ENCODE measurements around the gene KREMEN1. TPM values are rescaled to one million over a fixed set of nuclear protein-coding genes. Genes with fewer than 3 reads are reported as not detected.

The KREMEN1 gene
- total and polyA plus RNA-seq, 4 donors = 8.8 to 27.5 (median 20.1) TPM

- 3 to 4% methylated on average over 26 to 32 of the region's 32 CpGs for WGBS, 2 donors
- Histone ChIP-seq H3K27me3 (ENCODE audit: control insufficient read depth in 3 of 3, insufficient read depth in 3 of 3, low read length in 2 of 3) (no peaks in the 10 kb centered on the region), H3K9ac (ENCODE audit: insufficient read depth in 1 of 2, low read length in 2 of 2) (peak overlapping the region in 1 of 2 donors; percentile 26), H3K4me1 (ENCODE audit: control insufficient read depth in 5 of 5, insufficient read depth in 5 of 5, low read length in 5 of 5) (peaks cover 5 to 30% (median 11%) of the 10 kb centered on the region in 5 donors), H3K9me3 (ENCODE audit: control insufficient read depth in 4 of 4, insufficient read depth in 3 of 4, low read length in 3 of 4) (no peaks in the 10 kb centered on the region), H3K4me3 (no peak overlapping the region), H3K27ac (ENCODE audit: low read depth in 1 of 2, low read length in 1 of 2) (peak overlapping the region; percentile 74 to 91), H3K36me3 (ENCODE audit: control insufficient read depth in 4 of 4, insufficient read depth in 4 of 4, low read length in 4 of 4) (no peaks in the 10 kb centered on the region)
- TF ChIP-seq, protein P1, sequence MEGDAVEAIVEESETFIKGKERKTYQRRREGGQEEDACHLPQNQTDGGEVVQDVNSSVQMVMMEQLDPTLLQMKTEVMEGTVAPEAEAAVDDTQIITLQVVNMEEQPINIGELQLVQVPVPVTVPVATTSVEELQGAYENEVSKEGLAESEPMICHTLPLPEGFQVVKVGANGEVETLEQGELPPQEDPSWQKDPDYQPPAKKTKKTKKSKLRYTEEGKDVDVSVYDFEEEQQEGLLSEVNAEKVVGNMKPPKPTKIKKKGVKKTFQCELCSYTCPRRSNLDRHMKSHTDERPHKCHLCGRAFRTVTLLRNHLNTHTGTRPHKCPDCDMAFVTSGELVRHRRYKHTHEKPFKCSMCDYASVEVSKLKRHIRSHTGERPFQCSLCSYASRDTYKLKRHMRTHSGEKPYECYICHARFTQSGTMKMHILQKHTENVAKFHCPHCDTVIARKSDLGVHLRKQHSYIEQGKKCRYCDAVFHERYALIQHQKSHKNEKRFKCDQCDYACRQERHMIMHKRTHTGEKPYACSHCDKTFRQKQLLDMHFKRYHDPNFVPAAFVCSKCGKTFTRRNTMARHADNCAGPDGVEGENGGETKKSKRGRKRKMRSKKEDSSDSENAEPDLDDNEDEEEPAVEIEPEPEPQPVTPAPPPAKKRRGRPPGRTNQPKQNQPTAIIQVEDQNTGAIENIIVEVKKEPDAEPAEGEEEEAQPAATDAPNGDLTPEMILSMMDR (IDR thresholded peaks at IDR 0.05; ENCODE audit: control extremely low read depth, extremely low read depth) = no peak
- DNase-seq = peak; percentile 85 to 95 (median 89)
- peak; percentile 71 for ATAC-seq (ENCODE audit: insufficient read depth, low FRiP score)
Measured at GRCh38 chr22:29030618-29031226, 42.1 kb upstream of the KREMEN1 start.

DNA sequence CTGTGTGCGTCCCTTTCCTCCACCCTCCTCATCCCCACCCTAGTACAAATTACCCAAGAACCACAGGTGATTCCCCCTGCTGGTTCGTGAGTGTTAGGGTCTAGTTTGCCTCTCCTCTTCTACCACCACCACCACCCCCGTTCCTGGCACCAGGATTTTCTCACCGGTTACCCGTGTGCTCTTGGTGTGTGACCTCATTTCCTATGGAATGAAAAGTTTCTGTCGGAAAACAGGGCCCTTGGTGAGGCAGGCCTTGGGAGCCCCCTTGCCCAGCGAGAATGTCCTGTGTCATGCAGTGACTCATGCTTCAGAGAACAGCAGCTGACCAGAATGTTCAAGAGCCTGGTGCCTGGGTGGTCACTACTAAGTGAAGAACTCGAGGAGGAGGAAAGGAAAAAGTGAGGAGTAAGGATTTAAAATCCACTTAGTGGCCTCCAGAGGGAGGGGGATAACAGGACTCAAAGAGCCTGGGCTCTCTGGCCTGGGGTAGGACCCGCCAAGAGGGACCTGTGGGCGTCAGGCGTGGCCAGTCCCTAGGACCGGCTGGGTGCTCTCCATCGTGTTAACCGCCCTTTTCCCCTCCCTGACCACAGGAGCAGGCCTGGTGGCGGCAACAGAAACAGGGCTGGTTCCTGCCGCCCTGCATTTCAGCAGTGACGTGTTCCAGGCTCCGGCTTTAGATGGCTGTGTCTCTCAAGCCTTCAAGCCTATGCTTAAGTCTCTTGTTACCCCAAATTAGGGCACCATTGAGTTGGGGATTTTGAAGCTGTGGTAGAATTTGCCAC is 41.4 kb upstream of the KREMEN1 start:
- TF ChIP-seq, protein P1 (IDR thresholded peaks at IDR 0.05; ENCODE audit: control extremely low read depth, extremely low read depth) = no peak
- no peaks in the 10 kb centered on the region for H3K27me3 ChIP-seq (ENCODE audit: control insufficient read depth in 3 of 3, insufficient read depth in 3 of 3, low read length in 2 of 3)
- peak overlapping the region in 1 of 2 donors; percentile 26 for H3K9ac ChIP-seq (ENCODE audit: insufficient read depth in 1 of 2, low read length in 2 of 2)
- WGBS, 2 donors = 29 to 43% methylated on average over 18 of the region's 18 CpGs
- DNase-seq (peak; percentile 79 to 86 (median 81)), ATAC-seq (ENCODE audit: insufficient read depth, low FRiP score) (peak; percentile 73)
- H3K4me3 ChIP-seq = no peak overlapping the region
- no peaks in the 10 kb centered on the region for H3K9me3 ChIP-seq (ENCODE audit: control insufficient read depth in 4 of 4, insufficient read depth in 3 of 4, low read length in 3 of 4)
- H3K27ac ChIP-seq (ENCODE audit: low read depth in 1 of 2, low read length in 1 of 2) = peak overlapping the region; percentile 74 to 91
- peaks cover 5 to 30% (median 11%) of the 10 kb centered on the region in 5 donors for H3K4me1 ChIP-seq (ENCODE audit: control insufficient read depth in 5 of 5, insufficient read depth in 5 of 5, low read length in 5 of 5)
- H3K36me3 ChIP-seq (ENCODE audit: control insufficient read depth in 4 of 4, insufficient read depth in 4 of 4, low read length in 4 of 4) = no peaks in the 10 kb centered on the region

- Histone ChIP-seq H3K27ac (ENCODE audit: low read depth in 1 of 2, low read length in 1 of 2) (peak overlapping the region; percentile 74 to 91), H3K27me3 (ENCODE audit: control insufficient read depth in 3 of 3, insufficient read depth in 3 of 3, low read length in 2 of 3) (no peaks in the 10 kb centered on the region), H3K4me3 (no peak overlapping the region), H3K9ac (ENCODE audit: insufficient read depth in 1 of 2, low read length in 2 of 2) (no peak overlapping the region), H3K4me1 (ENCODE audit: control insufficient read depth in 5 of 5, insufficient read depth in 5 of 5, low read length in 5 of 5) (peaks cover 5 to 34% (median 11%) of the 10 kb centered on the region in 5 donors), H3K9me3 (ENCODE audit: control insufficient read depth in 4 of 4, insufficient read depth in 3 of 4, low read length in 3 of 4) (no peaks in the 10 kb centered on the region), H3K36me3 (ENCODE audit: control insufficient read depth in 4 of 4, insufficient read depth in 4 of 4, low read length in 4 of 4) (no peaks in the 10 kb centered on the region)
- DNase-seq = no peak
- WGBS, 2 donors = 77 to 89% methylated on average over 8 of the region's 8 CpGs
- TF ChIP-seq, protein P1 (IDR thresholded peaks at IDR 0.05; ENCODE audit: control extremely low read depth, extremely low read depth) = no peak
- ATAC-seq (ENCODE audit: insufficient read depth, low FRiP score) = no peak
Measured at GRCh38 chr22:29032014-29032475, 40.8 kb upstream of the KREMEN1 start.

Data from lung (tissue), 12 donors.